ENCODE results near the gene GDPD5.

GDPD5 gene

GRCh38 chr11:75388386-75389275, 137.1 kb downstream of the GDPD5 start:
- DNase-seq, result peak; percentile 70

DNA sequence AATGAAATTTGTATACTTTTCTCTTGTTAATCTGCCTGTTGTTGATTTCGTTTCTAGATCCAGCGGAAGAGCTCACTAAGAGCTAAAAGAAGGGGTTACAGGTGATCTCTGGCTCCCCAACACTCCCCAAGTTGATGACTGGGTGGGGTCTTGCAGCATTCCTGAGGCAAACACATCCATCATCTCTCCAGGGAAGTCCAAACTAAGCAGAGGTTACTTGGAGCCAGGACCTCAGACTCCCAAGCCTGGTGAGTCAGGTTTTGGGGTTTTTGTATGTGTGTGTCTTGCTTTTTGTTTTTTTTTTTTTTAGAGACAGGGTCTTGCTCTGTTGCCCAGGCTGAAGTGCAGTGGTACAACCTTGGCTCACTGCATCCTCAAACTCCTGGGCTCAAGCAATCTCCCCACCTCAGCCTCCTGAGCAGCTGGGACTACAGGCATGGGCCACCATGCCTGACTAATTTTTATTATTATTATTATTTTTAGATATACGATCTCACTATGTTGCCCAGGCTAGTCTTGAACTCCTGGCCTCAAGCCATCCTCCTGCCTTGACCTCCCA, 137.9 kb downstream of the GDPD5 start:
- no peak for DNase-seq

DNA sequence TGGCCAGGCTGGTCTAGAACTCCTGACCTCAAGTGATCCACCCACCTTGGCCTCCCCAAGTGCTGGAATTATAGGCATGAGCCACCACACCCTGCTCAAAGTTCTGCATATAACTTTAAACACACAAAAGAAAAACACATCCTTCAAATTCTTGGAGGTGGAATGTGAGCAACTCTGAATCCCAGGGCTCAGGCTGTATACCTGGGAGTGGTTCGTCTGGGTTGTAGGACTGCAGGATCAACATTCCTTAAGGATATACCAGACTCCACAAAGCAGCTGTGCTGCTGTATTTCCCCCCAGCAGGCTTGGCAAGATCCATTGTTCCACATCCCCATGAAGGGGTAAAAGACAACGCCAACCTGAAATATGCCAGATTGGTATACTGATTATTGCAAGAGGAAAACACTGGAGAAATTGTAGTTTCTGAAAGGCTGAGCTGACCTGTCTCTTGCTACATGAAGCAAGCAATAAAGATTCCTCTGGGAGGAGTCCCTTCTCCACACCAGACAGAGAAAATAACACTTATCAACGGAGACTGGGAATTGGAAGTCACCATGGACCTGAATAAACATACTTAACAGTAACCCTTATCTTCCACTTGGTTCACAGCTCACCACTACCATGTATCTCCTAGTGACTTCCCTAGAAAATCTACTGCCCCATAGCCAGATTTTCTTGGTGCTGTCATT, 138.7 kb downstream of the GDPD5 start:
- no peak for DNase-seq
